Inflammatory macrophage treated with lipopolysaccharide for 1 hour (primary cell): Measurements from ENCODE around the gene SCN2A.

Source experiments
- DNase-seq, 2 donors: peaks; one replicate each; pipeline ENCODE4 v3.0.0-alpha.2; 2020 to 2022

The SCN2A gene

DNA sequence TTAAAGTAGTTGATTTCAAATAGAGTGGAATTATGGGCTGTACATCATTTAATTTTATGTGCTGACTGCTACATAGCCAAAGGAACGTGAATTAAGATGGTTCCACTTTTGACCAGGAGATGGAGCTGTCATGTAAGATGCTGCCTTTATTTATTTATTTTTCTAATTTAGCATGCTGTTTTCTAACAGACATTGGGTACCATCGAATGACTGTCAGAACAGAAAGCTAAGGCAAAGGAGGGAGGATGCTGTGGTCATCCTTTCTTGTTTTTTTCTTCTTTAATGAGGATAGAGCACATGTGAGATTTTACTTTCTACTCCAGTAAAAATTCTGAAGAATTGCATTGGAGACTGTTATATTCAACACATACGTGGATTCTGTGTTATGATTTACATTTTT lies at the start of gene SCN2A:
TSS of gene SCN2A (plus strand) at position 185 of the 400 bp plus-strand sequence. CDS start 56,410 bp downstream, outside the sequence.
- DNase-seq, result peak; percentile 24 to 56

DNA sequence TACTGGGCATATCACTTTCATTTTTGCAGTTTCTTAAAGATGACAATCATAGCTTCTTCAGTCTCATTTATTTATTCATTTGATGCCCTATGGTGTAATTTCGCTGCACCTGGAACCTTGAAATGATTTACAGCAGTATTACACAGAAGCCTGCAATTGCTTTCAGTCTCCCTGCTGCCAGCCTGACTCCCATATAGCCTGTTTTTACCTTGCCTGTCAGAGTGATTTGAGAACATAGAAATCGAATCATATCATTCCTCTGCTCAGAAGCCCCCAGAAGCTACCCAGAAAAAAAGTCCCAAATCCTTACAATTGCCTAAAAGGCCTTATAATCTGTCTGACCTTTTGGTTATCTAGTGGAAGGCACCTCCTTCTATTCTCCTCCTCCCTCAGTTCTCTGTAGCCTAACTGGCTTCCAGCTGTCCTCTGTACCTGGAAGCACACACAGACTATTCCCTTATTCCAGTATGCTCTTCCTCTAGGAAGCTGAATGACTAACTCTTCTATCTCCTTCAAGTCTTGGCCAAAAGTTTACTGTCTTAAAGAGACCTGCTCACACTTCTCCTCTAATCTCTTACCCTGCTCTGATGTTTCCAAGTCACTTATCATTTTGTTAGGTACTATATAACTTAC lies 48.0 kb upstream of the SCN2A start:
- no peak for DNase-seq

DNA sequence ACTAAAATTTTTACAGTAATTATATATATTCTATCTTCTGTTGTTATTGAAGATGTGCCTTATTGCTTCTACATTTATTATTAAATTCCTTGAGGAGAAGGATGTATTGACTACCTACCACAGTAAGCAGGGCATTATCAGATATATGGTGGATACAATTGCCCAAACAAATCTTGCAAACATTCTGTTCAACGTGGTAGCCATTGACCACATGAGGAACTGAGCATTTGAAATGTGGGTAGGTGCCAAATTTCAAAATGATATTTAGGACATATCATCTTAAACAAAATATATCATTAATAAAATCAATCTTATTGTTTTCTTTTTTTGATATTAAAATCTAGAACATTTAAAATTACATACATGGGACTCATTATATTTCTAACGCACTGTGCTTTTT lies 46.5 kb upstream of the SCN2A start:
- no peak for DNase-seq

DNA sequence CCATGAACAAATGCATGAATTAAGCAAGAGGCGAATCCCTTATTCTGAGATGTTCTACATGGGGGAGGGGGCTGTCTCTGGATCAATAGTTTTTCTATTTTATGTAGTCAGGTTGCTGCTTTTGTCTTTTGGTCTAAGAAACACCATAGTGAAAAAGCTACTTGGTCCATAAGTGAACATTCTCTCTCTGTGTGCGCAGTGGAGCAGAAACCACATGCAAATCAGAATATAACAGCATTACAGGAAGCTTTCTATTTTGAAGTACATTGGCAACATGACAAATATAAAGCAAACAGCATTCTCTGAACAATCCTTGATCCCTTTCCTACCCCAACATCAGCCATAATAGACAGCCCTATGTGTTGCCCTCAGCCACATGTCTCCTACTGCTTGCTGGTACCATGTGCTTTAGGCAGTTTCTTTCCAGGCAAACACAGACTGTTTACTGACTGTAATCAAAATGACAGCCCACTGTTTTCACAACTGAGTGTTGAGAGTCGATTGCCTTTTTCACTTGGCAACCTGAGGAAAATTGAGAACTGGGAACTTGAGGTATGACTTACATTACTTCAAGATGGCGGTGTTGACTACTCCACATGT lies 45.9 kb upstream of the SCN2A start:
- no peak for DNase-seq

DNA sequence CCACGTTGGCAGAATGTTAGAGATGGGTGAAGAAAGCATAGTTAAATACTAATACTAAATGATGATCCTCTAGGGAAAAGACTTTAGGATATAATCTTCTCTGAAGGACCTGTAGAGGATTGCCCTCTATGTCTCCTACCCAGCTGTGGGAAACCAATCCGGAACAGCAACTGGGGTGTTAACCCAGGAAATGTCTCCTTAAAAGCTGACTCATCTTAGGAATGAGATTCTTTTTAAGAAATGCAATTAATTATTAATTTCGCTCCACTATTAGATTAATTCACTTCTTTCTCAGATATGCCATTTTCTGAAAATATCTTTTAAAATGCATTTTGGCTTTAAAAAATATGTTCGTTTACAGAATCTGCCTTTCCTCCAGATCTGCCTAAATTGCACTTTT lies 42.8 kb upstream of the SCN2A start:
- DNase-seq, result no peak

DNA sequence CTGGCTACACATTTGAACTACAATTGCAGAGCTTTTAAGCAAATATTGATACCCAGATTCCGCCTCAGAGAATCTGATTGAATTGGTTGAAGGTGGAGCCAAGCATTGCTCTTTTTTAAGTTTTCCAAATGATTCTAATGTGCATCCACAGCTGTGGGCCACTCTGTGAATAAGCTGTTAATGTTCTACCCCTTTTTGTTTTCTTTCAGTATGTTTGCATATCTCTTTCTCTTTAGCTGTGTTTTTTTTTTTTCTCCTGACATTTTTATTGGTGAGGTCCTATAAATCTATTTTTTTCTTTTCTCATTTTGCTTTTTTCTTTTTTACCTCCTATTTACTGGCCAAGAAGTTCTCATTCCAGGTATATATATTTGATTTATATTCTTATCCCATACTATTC lies 41.9 kb upstream of the SCN2A start:
- DNase-seq, result no peak

DNA sequence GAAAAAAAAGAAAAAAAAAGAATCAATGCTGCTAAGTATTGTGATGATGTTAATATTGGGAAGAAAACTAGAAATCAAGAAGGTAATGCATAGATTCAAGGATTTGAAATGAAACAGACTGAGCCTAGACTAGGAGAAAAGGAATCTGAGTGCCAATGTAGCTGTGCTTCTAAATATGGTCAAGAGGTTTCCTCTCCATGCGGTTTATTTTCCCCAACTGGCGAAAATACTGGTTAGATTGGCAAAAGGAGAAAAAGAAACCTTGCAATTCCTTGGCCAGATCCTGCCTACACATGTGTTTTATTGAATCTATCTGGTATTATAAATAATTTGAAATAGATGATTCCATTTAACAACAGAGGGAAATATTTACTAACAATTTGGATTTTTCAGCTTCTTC lies 41.0 kb upstream of the SCN2A start:
- DNase-seq, result no peak

DNA sequence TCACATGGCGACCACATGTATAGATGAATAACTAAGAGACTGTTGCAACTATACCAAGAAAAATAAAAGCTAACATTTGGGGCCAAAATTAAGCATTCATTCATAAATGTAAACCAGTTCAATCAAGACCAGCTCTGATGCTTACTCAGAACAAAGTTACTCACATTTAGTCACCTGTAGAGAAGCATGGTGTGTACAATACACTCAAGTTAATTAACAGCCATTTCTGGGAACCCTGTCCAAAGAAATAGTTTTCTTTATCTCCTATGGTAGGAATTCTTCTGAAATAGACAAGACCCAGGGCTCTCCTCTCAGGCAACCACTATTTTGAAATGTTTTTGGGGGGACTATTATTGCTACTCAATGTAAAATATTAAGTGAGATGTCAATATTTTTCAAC lies 37.0 kb upstream of the SCN2A start:
- no peak for DNase-seq

DNA sequence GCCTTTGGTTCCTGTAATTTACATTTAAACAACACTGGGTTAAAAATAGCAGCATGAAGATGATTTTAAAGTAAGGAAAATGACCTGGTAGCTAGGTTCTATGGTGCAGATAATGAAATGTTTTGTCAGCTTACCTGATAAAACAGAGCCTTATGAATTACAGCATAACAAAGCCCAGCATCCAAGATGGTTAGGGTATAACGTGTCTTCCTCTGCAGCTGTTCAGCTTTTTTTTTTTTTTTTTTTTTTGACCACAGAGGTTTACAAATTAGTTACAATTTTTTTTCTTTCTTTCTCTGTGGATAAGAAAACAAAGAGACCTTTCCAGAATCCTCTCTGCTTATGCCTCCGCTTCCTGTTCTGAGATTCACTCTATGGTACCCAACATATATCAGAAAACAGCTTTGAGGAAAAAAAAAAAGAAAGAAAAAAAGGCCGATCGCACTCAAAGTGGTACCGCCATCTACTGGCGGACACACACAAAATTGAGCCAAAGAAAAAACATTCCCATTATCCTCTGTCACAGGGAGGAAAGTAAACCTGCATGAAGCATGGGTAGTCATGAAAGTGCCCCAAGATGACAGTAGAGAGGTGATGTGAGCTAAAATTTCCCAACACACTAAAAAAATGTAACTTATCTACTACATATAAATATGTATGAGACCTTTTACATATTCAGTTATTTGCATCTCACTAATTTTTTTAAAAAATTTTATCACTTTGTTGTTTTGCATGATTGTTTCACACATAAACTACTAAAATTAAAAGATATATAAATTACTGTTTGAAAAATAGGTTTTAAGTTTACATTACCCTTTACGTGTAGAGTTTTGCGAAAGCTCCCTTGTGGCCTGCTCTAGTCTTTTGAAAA lies 35.3 kb upstream of the SCN2A start, which contains the start of gene SCN3A:
TSS of gene SCN3A (minus strand) at position 362 of the 871 bp plus-strand sequence. CDS start 27,656 bp downstream, outside the sequence.
- peak; percentile 13 to 30 for DNase-seq

DNA sequence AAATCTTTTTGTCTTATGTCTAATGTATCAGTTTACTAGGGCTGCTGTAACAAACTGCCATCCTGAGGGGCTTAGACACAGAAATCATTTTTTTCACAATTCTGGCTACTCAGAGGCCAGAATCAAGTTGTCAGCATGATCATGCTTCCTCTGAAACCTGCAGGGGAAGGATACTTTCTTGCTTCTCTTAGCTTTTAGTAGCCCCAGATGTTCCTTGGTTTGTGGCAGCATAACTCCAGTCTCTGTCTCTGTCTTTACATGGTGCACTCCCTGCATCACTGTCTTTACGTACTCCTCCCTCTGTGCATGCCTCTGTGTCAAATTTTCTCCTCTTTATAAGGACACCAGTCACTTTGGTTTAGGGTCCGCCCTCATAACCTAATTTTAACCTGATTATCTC lies 33.3 kb upstream of the SCN2A start:
- DNase-seq, result no peak

DNA sequence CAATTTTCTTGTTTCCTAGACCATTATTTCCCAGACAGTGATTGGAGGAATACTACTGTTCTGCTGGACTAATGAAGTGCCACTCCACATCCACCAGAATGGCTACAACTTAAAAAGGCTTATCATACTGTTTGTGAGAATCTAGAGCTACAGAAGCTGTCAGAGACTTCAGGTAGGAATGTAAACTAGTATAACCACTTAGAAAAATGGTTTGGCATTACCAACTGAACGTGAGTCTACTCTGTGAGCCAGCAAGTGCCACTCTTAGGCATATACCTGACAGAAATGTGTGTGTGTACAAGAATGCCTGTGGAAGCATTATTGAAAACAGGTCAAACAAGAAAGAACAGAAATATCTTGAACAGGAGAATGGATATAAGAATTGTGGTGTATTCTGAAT lies 31.1 kb upstream of the SCN2A start:
- no peak for DNase-seq

DNA sequence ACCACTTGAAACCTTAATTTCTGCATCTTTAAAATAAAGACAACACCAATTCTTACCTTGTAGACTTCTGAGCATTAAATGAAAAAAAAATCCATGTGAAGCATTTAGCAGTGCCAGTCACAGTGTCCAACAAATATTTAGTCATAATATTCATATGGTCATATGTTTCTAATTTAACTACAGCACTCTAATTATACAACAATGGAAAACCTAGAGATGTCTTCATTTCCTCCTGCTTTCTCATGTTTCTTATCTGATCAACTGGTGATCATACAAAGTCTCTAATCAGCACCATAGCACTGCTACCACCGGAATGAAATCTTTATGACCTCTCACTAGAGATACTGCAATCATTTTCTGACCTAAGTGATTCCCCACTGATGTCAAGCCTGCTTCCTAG lies 25.1 kb upstream of the SCN2A start:
- no peak for DNase-seq

DNA sequence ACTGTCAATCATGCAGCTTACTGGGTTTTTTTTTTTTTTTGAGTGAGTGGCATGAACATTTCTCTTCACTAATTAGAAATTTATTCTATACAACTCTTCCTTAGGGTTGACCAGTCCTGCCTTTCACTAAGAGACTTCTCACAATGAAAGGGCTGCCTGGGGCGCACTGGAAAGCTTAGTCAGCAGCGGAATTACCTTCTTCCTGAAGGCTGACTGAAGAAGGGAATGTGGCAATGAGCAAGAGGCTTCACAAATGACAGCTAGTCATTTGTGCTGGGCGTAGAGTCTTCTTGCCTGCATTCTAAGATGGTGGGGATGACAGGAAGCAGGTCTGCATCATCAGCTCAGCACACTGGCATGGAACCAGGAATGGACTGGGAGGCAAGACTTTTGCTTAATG lies 19.7 kb upstream of the SCN2A start:
- DNase-seq, result no peak

DNA sequence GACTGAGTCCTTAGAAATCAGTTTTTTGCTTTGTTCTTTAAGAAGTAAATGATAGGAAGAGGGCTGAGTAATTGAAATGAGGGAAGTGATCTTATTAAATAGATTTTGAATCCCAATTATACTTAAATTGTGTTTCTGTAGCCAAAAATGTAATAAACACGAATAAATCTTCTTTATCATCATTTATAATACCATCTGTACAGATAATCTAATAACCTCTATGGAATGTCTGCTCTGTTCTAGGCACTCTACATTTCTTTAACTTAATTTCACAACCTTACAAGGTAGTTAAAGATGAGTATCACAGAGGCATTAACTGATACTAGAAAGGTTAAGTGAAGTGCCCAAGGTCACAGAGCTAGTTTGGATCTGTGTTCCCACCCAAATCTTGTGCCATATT lies 14.3 kb upstream of the SCN2A start:
- DNase-seq, result no peak

DNA sequence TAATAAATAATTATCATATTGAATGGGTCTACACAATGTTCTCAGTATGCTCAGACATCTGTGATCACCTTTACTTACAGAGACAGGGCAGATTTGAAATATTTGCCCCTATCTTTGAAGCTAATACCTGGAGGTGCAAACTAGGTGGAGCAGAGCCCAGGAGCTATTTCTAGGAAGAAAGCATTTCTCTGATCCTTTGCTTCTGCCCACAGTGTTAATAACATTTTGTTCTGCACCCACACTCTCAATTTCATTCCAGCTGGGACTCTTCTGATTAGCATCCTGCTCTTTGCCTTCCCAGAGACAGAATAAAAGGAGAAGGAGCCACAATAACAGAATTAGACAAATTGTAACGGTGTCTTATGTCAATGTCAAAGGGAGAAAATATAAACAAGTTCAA lies 11.6 kb upstream of the SCN2A start:
- DNase-seq, result no peak

DNA sequence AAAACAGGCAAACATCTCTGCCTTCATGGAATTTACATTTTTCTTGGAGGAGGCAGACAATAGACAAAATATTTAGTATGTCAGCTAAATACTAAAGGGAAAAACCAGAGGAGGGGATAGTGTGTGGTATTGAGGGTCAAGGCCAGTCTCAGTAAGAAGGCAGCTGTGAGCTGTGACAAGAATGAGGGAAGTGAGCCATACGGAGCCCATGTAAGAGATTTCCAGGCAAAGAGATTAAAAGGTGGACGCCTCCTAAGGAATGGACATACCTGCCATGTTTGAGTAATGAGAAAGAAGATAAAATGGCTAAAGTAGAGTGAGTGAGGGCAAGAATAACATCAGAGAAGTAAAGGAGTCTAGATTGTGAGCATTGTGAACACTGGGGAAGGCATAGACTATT lies 2.2 kb upstream of the SCN2A start:
- DNase-seq, result no peak

DNA sequence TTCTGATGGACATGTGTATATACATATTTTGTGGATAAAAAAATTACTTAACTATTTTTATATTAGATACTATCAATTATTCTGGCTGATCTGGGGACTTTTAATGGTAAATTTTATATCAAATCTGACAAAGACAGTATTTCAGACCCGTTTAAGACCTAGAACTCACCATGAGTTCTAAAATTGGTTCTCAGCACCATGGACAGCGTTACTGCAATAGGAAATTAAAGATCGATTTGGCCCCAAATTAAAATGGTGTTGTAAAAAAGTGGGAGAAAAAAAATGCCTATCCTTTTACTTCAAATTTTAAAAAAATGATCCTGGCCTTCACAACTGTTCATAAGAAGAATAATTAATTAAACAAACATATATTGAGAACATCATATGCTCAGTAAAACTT lies 919 bp upstream of the SCN2A start:
- peak in 1 of 2 donors; percentile 21 for DNase-seq

DNA sequence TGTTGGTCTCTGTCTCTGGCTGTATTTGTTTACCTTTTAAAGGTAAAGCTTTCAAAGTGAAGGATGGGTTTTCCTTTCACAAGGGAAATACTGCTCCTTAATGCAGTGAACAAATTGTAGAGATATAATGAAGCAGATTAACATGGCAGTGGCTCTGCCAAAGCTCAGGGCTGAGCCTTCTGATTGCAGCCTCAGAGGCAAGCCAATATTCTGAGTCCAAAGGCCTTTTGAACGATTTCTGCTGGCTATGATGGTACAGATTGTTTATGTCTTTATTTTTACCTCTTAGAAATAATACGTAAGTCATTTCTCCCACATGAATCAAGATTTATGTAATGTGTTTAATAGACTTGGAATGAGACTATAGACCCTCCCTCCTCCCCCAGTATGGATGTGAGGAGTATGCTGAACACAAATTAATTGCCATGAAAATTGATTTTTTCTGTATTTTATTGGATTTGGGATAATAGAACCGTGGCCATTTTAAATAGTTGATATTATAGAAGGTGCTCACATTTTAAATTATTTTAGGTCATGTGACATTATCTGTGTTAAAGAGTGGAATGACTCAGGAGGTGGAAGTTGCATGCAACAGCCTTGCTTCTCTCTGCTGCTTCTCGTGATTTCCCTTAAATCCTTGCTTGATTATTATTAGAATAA lies 772 bp downstream of the SCN2A start:
- no peak for DNase-seq

DNA sequence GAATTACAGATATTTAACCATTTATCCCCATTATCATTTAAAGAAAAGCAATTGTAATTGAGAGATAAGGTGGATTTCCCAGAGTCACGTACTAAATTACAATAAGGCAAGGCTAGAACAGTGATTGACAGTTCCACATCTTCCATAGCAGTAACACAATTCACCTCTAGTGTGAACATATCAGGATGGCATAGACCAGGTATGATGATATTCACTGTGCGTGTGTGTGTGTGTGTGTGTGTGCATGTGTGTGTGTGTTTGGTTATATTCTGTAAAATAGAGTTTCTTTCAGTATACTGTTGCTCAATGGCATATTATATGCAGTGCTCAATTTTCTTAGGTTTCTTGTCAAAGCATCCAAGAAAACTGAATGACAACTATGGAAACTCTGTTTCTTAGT lies 1.7 kb downstream of the SCN2A start:
- no peak for DNase-seq

DNA sequence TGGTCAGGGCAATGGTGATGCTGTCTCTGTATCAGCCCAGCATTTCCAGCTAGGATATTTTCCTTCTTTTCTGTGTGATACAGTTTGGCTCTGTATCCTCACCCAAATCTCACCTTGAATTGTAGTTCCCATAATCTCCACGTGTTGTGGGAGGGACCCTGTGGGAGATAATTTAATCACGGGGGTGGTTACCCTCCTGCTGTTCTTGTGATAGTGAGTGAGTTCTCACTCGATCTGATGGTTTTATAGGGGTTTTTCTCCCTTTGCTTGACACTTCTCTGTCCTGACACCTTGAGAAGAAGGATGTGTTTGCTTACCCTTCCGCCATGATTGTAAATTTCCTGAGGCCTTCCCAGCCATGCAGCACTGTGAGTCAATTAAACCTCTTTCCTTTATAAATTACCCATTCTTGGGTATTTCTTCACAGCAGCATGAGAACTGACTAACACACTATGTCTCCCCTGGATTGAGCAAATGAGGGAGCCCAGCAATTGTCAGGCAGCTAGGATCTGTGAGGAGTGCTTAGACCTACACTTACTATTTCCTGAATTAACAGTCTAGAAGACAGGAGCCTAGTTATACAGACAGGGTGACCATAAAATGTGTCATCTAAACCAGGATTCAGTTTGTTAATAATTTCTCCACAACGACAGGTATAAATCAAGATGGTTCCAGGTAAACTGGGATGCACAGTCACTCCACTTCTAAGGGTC lies 6.0 kb downstream of the SCN2A start:
- no peak for DNase-seq

DNA sequence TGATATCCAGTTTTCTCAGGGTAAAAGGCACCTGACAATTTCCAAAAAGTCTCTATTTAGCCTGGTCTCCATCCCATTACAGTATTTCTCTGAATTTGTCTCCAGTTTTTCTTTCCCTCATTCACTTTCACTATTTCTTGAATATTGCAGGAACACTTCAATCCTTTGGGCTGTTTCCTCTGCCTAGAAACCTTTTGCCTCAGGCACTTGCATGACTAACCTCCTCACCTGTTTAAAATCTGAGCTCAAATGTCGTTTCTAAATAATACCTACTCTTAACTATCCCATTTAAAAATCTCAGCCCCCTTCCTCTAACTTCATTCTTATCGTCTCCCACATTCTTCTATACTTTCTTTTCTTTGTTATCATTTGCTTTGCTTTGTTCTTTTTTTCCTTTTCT lies 9.0 kb downstream of the SCN2A start:
- no peak for DNase-seq

DNA sequence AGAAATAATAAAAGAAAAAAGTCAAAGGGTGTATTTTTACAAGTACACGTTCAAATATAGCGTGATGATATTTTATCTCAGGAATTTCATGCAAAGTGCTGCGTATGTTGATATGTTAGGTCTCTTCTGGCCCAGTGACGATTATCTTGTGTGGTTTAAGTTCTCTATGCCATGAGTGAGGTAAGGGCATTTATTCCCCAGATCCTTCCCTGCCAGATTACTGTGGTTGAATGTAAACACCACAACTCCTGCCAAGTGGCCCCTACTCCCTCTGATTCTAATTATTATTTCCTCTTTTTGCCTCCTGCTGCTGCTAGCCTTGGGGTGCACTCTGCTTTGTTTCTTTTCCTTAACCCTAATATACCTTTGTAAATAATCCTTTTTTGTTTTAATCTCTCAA lies 12.2 kb downstream of the SCN2A start:
- DNase-seq, result no peak

DNA sequence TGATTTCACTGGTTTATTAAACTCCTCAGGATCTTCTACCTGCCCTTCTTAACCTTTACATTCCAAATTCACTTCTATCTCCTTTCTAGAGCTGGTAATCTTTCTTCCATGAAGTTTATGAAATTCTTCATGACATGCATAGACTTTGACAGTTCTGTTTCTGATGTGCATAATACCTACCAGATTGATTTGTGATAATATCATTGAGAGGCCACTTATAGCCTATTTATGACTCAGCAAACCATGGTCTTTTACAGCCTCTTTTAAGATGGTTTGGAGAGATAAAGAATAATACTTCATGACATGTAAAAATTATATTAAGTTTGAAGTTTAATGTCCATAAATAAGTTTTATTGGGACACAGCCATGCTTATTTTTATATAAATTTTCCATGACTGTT lies 14.0 kb downstream of the SCN2A start:
- DNase-seq, result no peak
